Jurkat, Clone E6-1 (cell line): Measurements from ENCODE around the gene GDPD4.
A peak's percentile ranks its signal among the peaks of the same experiment; 100 is the strongest.

ENCODE experiments used
- DNase-seq: peaks from one replicate; pipeline ENCODE4 v3.0.0-alpha.2; 2011; ENCODE audit warnings: low read depth, low spot score
- H3K4me3 ChIP-seq: 2 replicates; pipeline ENCODE4 v1.5.1; 2011; ENCODE audit warnings: mild to moderate bottlenecking, low read length, control low read depth, moderate library complexity

The GDPD4 gene

GRCh38 chr11:77197626-77198320, 103.7 kb downstream of the GDPD4 start:
- no peak overlapping the region for H3K4me3 ChIP-seq
- DNase-seq = no peak

DNA sequence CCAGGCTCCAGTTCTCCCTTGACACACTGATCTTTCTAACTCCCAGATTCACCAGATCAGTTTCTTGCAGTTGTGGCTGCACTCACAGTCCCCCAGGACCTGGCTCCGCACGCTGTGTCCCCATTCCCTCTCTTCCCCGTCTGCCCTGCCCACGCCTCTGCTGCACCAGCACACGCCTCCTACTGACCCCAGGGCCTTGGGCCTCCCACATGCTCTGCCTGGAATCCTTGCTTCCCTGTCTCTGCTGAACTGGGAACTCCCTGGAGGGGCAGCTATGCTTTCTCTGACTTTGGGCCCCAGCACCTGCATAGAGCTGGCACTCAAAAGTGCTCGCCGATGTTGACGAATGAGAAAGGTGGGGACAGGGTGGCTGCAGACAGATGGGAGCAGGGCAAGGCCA, 104.5 kb downstream of the GDPD4 start:
- DNase-seq = no peak
- H3K4me3 ChIP-seq = no peak overlapping the region

GRCh38 chr11:77195071-77195755, 106.3 kb downstream of the GDPD4 start:
- no peak for DNase-seq
- no peak overlapping the region for H3K4me3 ChIP-seq

- H3K4me3 ChIP-seq = no peak overlapping the region
Measured at GRCh38 chr11:77193911-77194830, 107.3 kb downstream of the GDPD4 start.

GRCh38 chr11:77193167-77193566, 108.3 kb downstream of the GDPD4 start:
- DNase-seq = no peak
- H3K4me3 ChIP-seq = no peak overlapping the region

More at GRCh38 chr11:77193911-77194830, 107.3 kb downstream of the GDPD4 start:
- no peak for DNase-seq

DNA sequence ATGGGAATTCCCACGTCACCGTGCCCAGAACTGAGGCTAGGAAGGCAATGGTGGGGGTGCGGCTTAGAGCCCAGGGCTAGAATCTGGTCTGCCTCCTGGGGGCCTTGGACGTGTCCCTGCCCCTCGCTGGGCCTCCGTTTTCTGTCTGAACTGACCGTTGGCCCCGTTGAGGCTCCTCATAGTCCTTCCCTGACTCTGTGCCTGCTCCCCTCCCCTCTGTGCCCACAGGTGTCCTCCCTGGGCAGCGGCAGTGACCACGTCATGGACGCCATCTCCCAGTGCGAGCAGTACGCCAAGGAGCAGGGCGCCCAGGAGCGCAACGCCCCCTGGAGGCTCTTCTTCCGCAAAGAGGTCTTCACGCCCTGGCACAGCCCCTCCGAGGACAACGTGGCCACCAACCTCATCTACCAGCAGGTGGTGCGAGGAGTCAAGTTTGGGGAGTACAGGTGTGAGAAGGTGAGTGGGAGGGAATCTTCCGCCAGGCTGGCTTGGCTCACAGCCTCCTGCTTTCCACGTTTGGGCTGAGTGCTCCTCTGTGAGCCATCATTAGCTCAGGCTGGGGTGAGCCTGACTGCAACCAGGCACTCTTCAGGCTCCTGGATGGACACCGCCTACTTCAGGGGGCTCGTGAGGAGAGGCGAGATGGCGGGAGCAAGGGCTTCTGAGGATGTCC, 109.5 kb downstream of the GDPD4 start:
- DNase-seq = peak; percentile 80
- peak overlapping the region; percentile 51 for H3K4me3 ChIP-seq

DNA sequence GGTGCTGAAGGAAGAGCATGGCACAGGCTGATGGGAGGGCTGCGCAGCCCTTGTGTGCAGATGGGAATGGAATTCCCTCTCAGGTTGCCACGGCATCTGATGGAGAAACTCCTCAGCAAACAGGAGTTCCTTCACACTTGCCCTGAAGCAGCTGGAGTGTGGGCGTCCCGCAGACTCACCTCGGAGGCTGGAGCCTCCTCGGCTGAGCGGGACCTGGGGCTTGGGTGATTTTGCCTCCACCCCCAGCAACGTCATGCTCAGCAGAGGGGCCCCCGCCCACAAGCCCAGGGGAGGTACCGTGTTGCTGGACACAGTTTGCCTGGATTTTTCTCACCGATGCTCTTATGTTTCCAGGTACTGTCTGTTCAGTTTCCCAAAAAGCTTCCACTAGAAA, 110.1 kb downstream of the GDPD4 start:
- H3K4me3 ChIP-seq = peak overlapping the region; percentile 51
- DNase-seq = no peak

DNA sequence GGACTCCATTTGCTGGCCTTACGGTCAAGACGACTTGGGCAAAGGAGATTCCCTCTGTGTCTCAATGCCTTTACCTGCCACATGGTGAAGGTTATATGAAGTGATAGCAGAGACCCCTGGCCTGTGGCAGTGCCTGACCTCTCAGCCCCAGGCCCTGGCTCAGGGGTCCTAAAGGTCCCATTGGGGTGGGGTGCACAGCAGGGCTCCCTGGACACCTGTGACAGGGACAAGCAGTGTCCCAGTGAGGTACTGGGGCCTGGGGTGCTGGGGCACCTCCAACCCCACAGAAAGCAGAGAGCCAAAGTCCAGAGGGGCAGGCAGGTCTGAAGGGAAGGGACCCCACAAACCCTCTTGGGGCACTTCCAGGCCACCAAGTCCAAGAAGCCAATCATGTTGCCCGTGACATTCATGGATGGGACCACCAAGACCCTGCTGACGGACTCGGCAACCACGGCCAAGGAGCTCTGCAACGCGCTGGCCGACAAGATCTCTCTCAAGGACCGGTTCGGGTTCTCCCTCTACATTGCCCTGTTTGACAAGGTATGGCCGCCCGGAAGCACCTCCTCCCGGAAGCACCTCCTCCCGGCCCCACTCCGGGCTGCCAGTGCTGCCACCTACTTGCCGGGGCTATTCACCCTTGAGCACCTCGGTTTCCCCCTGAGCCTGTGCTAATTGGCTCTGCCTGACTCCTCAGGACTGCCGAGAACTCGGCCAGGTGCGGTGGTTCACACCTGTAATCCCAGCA, 111.0 kb downstream of the GDPD4 start:
- DNase-seq = no peak
- H3K4me3 ChIP-seq = no peak overlapping the region

GRCh38 chr11:77189588-77190210, 111.8 kb downstream of the GDPD4 start:
- no peak overlapping the region for H3K4me3 ChIP-seq
- no peak for DNase-seq

- no peak overlapping the region for H3K4me3 ChIP-seq
- DNase-seq = no peak
Measured at GRCh38 chr11:77188633-77189491, 112.6 kb downstream of the GDPD4 start.

DNA sequence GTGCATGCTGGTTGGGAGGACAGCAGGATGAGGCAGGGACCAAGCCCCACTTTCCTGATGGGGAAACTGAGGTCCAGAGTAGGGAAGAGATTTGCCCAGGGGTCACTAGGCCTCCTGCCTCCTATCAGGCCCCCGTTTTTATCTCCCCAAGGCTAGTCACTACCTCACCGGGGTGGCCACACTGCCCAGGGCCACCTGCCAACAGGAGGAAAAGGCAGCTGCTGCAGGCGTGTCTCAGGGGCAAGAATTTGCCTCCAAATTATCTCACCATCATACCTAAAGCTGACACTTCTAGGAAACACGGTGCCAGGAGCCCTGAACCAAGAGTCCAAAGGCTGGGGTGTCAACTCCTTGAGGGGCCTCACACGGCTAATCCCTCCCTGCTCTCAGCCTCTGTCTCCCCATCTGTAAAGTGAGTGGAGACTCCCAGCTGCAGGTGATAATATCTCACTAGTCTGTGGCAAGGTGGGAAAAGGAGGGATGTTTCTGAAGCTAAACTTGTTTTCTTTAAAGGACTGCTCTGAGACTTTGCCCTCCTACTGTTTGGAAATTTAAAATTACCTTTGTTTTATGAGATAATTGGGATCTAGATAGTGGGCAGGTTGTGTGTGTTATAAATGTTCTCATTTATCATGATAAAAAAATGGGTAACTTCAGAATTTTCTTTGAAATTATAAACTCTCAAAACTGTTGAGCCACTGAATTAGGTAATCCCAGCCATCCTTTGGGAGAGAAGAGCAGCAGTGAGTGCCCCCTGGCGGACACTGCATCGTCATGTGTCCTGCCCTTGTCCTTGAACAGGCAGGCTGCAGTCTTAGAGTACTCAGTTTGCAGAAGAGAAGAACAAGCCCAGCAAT, 113.5 kb downstream of the GDPD4 start:
- peak; percentile 72 for DNase-seq

DNA sequence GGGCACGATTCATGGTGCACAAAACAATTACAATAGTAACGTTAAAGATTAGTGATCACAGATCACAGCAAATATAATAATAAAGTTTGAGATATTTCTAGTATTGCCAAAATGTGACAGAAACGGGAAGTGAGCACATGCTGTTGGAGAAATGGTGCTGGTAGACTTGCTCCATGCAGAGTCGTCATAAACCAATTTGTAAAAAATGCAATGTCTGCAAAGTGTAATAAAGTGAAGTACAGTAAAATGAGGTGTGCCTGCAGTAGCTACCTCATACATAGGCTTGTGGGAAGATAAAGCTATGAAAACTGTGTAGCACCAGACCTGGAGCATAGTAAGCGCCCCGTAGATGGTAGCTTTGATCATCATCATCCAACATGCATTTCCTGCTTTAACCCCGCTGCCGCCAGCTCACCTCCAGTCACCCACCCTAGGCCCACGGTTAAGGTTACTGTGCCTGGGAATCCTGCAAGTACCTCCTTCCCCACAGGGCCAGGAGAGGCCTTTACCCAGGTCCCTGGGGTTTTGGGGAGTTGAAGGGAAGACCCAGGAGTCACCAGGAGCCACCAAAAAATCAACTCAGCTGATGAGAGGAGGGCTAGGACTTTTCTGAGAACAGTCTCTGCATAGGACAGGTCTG, 114.3 kb downstream of the GDPD4 start:
- no peak for DNase-seq
- H3K4me3 ChIP-seq = no peak overlapping the region

More for the DNA sequence above, 113.5 kb downstream of the GDPD4 start:
- no peak overlapping the region for H3K4me3 ChIP-seq

- no peak for DNase-seq
- no peak overlapping the region for H3K4me3 ChIP-seq
Measured at GRCh38 chr11:77186302-77186701, 115.2 kb downstream of the GDPD4 start.

- DNase-seq = no peak
Measured at GRCh38 chr11:77184136-77184860, 117.2 kb downstream of the GDPD4 start.

GRCh38 chr11:77183431-77183984, 118.0 kb downstream of the GDPD4 start:
- DNase-seq = no peak
- H3K4me3 ChIP-seq = no peak overlapping the region

More at GRCh38 chr11:77184136-77184860, 117.2 kb downstream of the GDPD4 start:
- no peak overlapping the region for H3K4me3 ChIP-seq
